NCI-H460 (cell line): Measurements from ENCODE around the gene TUBA1B. TPM values are rescaled to one million over a fixed set of nuclear protein-coding genes. Genes with fewer than 3 reads are reported as not detected.
"Not testable (repeated sequence)": the region's sequence is repeated elsewhere in the genome, so short reads cannot be mapped to it uniquely, and the experiment has no call there.

ENCODE experiments used
- DNase-seq: peaks from one replicate; pipeline ENCODE4 v3.0.0-alpha.2; 2016; ENCODE audit warnings: low read depth; ENCODE audit errors: extremely low read depth
- polyA plus RNA-seq: library from polyadenylated mRNA; depleted of rRNA; stranded (reverse); fragments of >200 nt; gene quantifications from 2 replicates; pipeline ENCODE4 v1.2.3, GENCODE V29; 2014; cell fraction: nucleus; rRNA removed
- total RNA-seq: library from RNA; depleted of rRNA; stranded (reverse); fragments of >200 nt; shearing (Covaris generic); gene quantifications from 2 replicates; pipeline ENCODE4 v1.2.3, GENCODE V29; 2014; rRNA removed

Gene TUBA1B
- 1,553 and 1,790 TPM in 2 replicates for total RNA-seq
- polyA plus RNA-seq = 1,998 and 2,024 TPM in 2 replicates

GRCh38 chr12:49131051-49131893 is at the start of gene TUBA1B:
TUBA1B (minus strand) TSS chr12:49131395; CDS start chr12:49131300, 95 bp downstream.
- peak; percentile 87 for DNase-seq

GRCh38 chr12:49174218-49174617 is 43.0 kb upstream of the TUBA1B start:
- DNase-seq = no peak

GRCh38 chr12:49170924-49171323 is 39.7 kb upstream of the TUBA1B start:
- DNase-seq = no peak

GRCh38 chr12:49165114-49165513 is 33.9 kb upstream of the TUBA1B start:
- DNase-seq = no peak

- DNase-seq = not testable (repeated sequence)
Observed at GRCh38 chr12:49161901-49162300, 30.7 kb upstream of the TUBA1B start.

- DNase-seq = no peak
Observed at GRCh38 chr12:49161092-49161795, 30.0 kb upstream of the TUBA1B start.

GRCh38 chr12:49160399-49160798 is 29.2 kb upstream of the TUBA1B start:
- no peak for DNase-seq

GRCh38 chr12:49154221-49154620 is 23.0 kb upstream of the TUBA1B start:
- no peak for DNase-seq

- DNase-seq = no peak
Observed at GRCh38 chr12:49147384-49147783, 16.2 kb upstream of the TUBA1B start.

GRCh38 chr12:49146406-49146805 is 15.2 kb upstream of the TUBA1B start:
- DNase-seq = no peak

GRCh38 chr12:49144384-49144783 is 13.2 kb upstream of the TUBA1B start:
- DNase-seq = no peak

- no peak for DNase-seq
Observed at GRCh38 chr12:49138999-49139398, 7.8 kb upstream of the TUBA1B start.

- no peak for DNase-seq
Observed at GRCh38 chr12:49138587-49138986, 7.4 kb upstream of the TUBA1B start.

- no peak for DNase-seq
Observed at GRCh38 chr12:49137476-49137875, 6.3 kb upstream of the TUBA1B start.

- not testable (repeated sequence) for DNase-seq
Observed at GRCh38 chr12:49136997-49137396, 5.8 kb upstream of the TUBA1B start.

- DNase-seq = no peak
Observed at GRCh38 chr12:49133590-49133989, 2.4 kb upstream of the TUBA1B start.

GRCh38 chr12:49133014-49133413 is 1.8 kb upstream of the TUBA1B start:
- no peak for DNase-seq

- DNase-seq = peak; percentile 32
Observed at GRCh38 chr12:49131894-49132461, 783 bp upstream of the TUBA1B start.

GRCh38 chr12:49130151-49131050 is 794 bp downstream of the TUBA1B start:
- peak; percentile 91 for DNase-seq
